ENCODE data around the gene CEP170B.

GRCh38 chr14:104935955-104936354 is 70.9 kb downstream of the CEP170B start:
- TF ChIP-seq CTCF (IDR thresholded peaks at IDR 0.05; ENCODE audit: control extremely low read depth in 1 of 3, insufficient read depth in 1 of 3, low read depth in 1 of 3, low read length in 3 of 3) (no peak), YY1 (IDR thresholded peaks at IDR 0.05; ENCODE audit: low read depth, low read length) (no peak), ATF3 (IDR thresholded peaks at IDR 0.05; ENCODE audit: insufficient read depth, low read depth, low read length) (no peak), USF2 (IDR thresholded peaks at IDR 0.05; ENCODE audit: low read length) (no peak)

Data from H1 (cell line).